Muscle of arm (tissue), 12 donors: ENCODE results near the gene RSPH9. TPM values are rescaled to one million over a fixed set of nuclear protein-coding genes. Genes with fewer than 3 reads are reported as not detected.
"Not testable (repeated sequence)": the region's sequence is repeated elsewhere in the genome, so short reads cannot be mapped to it uniquely, and the experiment has no call there.

Experiments used
- DNase-seq: peaks from one replicate; pipeline ENCODE4 v3.0.0-alpha.2; 2013
- polyA plus RNA-seq, 12 donors: library from polyadenylated mRNA; unstranded; fragments of 120-200 nt; gene quantifications; one replicate each; pipeline ENCODE4 v1.2.1, GENCODE V29; 2013; ENCODE audit not compliant: insufficient read length in 12 of 12

Gene RSPH9
- polyA plus RNA-seq, 12 donors, result 0.33 to 1.2 (median 0.72) TPM; not detected in 2

DNA sequence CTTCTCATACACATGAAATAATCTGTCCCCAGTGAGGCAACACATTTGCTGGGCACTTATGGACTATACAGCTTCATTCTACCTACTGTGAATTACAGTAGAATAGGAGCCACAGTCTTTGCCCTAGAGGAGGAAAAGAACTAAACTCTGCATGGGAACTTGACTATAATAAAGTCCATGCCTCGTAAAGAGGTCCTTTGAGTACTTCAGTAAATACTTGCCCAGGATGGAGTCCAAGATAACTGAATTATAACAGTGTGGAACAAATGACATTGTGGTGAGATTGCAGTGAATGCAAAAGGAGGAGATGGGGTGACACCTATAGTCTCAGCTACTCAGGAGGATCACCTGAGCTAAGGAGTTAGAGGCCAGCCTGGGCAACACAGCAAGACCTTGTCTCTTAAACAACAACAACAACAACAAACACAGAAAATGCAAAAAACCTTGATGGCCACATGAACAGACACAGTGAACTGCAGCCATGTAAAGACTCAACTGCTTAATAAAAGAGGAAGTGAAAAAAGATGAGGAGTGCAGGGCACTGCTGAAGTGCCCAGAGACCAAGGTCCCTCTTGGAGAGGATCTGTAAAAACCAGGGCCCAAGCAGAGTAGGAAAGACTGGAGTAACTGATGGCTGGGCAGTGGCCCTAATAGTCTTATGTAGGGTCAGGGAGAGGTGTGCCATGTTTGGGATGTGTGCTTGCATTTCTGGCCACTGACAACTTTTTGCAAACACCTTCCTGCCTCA, 39.0 kb downstream of the RSPH9 start:
- no peak for DNase-seq

DNA sequence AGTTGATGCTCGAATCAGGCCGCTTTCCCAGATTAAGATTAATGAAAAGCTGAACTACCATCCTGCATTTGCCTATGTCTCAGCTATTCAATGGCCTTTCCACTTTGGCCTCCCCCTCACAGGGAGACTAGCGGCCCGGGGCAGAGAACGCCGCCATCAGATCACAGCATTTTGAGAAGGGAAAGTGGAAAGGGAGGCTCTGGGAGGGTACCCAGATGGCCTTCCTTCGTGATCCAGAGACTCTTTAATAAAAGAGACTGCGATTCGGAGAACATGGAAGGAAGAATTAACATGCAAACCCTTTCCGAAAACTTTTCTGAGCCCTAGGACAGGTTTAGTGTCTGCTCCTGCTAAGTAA, 42.2 kb downstream of the RSPH9 start:
- no peak for DNase-seq

DNA sequence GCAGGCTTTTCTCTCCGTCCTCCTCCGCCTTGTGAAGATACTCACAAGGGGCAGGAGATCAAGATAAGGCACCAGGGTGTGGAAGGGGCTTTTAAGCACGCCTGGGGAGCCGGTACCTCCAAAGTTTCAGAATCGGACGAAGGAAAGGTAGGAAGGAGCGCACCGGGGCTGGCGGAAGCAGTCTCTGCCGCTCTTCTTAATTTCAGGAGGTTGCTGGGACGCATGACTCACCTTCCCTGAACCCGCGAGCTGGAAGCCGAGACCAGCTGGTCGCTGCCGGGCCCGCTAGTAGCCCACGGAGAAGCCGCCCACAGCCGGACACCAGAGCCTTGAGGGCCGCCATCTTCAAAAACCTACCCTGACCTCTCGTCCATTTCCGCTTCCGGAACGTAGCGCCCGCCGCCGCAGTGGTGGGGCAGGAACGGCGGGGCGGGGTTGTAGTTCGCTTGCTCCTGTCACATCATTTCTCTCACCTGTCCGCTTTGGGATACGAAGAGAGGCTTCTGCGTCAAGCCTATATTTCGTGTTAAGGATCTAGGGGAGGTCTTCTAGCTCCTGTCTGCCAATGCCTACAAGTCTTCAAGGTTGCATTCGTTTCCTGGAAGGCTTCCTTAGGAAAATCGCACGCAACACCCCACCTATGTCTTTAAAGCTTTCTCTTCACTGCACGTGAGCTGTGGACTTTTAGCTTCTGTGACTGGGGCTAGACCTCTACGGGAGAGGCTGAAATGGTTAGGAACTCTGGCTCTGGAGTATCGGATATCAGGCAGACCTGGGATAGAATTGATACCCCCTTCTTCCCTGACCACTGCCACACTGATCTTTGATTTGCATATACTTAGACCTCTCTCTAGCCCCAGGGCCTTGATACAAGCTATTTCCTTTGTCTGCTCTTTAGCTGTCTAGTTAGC, 42.9 kb downstream of the RSPH9 start, which contains the start of gene MRPS18A:
Gene MRPS18A, minus strand, starts transcription at position 355 of the 911 bp plus-strand sequence. Its CDS starts 12 bp downstream, at position 343.
- peak; percentile 77 for DNase-seq

DNA sequence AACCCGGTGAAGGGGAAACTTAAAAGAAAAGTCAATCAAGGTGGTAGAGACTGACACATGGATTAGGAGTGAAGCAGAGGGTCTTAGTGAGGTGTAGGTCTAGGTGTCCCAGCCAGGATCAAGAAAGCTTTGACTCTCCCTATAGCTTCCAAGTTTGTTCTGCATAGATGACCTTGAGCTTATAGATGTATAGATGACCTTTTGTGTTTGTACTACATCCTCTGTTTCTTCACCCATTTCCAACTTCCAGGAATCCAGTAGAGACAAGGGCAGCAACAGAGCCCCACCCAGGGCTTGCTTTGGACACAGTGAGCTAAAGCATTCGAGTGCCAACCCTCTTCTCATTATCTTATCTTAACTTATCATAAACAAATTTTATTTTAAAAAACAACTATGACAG, 44.6 kb downstream of the RSPH9 start:
- no peak for DNase-seq

DNA sequence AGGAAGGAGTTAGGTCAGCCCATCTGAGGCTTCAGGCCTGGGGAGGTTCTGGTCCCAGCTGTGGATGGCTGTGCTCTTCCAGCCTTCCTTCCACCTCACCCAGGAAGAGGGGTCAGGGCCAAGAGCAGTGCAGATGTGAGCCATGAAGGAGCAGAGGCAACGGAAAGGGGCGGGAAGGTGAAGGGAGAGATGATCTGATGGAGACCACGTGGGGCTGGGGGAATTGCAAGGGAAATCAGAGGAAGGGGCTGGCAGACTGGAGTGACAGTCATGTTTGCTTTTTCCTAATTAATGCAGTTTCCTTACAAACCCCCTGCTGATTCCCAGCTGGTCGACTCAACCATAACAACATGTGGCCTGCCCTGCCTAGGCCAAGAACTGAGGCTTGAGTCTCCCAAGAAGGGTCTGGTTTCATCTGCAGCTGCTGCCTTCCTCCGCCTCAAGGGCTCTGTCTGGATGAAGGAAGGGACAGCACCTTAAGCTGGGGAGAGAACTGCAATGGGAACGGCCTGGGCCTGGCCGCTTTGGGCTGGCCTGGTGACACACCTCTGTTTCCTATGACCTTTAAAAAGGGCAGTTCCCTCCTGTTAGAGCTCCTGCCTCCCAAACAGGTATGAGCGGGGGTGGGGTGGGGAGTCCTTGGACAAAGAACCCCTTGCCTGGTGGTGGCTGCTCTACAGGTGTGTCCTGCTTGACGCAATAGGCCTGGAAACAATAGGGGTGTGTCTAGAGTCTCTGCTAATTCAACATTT, 50.6 kb downstream of the RSPH9 start:
- no peak for DNase-seq

DNA sequence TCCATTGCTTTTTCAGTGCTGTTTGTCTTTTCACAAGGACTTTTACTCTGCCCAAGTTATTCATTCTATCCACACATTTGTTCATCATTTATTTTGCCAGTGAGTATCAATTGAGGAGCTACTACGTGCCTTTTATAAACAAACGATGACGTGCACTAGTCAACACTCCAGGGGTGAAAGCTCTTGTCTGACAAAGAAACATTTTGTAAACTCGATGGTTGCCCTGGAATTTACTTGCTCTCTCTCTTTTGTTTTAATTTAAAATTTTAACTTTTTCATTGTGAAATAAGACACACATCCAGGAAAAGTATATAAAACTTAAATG, 51.1 kb downstream of the RSPH9 start:
- DNase-seq, result no peak

DNA sequence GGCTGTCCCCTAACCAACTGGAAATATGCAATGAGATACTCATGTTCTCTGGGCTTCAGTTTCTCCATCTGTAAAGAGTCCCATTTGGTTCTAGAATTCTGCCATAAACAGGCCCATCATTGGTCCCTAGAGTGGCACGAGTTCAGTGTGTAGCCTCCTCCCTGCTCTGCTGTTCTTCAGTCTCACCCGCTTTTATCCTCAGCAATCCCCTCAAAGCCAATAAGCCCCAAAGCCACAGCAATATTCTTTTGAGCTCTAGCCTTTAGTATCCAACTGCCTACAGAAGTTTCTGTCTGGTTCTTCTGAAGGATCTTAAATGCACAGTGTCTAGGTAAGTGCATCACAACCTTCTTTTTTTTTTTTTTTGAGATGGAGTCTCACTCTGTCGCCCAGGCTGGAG, 52.6 kb downstream of the RSPH9 start:
- DNase-seq, result no peak

DNA sequence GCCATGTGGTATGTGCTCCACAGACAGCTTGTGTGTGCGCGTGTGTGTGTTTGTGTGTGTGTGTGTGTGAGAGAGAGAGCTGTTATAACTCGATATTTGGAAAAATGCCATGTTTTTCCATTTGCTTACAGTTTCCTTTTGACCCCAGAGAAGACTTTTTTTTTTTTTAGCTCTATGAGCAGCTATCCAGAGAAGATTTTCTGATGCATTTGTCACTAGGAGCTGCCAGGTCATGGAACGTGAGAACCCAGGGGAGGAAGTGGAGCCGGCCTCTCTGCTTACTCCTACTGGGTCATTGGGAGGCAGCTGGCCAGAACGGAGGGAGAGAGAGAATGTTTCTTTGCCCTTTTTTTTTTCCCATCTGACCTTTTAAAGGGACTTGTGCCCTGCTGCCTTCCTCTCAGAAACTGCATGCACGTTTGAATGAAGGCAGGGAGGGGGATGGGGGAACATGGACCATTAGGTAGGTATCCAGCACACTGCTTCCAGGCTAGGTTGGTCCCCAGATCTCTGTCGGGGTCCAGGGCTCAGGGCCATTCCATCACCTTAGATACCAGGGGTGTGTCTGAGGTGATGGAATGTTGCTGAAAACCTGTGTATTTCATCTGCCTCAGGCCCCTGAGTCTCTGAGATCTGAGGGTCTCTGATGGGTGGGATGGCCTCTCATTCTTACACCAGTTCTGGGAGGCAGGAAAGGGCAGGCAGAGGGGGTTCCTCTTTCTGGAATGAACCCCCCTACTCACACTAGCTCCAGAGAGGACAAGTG, 53.9 kb downstream of the RSPH9 start:
- DNase-seq, result no peak

DNA sequence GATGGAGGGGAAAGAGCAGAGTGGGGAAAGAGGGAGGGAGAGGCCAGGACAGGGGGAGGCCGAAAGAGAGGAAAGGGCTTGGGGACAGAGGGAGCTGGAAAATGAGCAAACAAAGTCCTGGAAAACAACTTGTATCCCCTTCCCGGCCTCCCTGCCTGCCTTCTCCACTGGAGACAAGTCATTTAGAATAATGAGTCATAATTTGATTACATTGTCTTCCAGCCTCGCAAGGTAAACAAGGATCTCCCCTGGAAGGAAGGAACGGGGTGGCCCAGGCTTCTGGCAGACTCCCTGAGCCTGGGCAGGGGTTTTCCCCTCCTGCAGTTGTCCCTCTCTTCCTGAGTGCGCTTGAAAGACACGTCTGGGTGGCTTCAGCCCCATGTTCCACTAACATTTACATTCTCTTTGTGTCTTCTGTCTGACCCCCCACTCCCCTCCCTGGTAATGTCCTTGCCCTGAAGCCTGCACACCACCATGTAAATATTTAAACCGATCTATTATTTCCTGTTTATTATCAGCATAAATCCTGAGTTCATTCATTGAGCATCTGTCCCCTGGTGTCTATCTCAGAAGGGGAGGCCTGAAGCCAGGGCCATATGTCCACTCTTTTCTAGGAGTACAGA, 54.8 kb downstream of the RSPH9 start:
- no peak for DNase-seq

DNA sequence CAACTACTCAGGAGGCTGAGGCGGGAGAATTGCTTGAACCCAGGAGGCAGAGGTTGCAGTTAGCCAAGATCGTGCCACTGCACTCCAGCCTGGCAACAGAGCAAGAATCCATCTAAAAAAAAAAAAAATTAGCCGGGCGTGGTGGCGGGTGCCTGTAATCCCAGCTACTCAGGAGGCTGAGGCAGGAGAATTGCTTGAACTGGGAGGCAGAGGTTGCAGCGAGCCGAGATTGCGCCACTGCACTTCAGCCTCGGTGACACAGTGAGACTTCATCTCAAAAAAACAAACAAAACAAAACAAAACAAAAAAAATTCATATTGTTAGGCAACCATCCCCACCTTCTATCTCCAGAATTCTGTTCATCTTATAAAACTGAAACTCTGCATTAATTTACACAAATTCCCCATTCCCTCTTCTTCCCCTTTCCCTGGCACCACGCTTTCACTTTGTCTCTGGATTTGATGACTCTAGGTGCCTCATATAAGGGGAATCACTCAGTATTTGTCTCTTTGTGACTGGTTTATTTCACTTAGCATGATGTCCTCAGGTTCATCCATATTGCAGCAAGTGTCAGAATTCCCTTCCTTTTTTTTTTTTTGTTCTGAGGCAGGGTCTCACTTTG, 56.2 kb downstream of the RSPH9 start:
- not testable (repeated sequence) for DNase-seq

DNA sequence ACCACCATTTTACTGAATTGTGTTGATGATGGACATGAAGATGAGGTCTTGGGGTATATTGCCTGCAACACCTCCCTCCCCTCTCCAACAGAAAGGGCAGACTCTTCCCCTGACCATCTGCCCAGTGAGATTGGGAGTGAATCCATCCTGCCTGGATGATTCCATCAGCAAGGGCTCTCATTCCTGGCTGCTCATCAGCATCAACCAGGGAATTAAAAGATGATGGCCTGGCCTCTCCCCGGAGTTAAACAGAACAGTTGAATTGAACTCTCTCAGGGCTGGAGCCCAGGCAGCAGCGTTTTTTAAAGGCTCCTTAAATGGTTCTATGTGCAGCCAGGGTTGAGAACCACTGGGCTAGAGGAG, 57.3 kb downstream of the RSPH9 start:
- DNase-seq, result no peak

DNA sequence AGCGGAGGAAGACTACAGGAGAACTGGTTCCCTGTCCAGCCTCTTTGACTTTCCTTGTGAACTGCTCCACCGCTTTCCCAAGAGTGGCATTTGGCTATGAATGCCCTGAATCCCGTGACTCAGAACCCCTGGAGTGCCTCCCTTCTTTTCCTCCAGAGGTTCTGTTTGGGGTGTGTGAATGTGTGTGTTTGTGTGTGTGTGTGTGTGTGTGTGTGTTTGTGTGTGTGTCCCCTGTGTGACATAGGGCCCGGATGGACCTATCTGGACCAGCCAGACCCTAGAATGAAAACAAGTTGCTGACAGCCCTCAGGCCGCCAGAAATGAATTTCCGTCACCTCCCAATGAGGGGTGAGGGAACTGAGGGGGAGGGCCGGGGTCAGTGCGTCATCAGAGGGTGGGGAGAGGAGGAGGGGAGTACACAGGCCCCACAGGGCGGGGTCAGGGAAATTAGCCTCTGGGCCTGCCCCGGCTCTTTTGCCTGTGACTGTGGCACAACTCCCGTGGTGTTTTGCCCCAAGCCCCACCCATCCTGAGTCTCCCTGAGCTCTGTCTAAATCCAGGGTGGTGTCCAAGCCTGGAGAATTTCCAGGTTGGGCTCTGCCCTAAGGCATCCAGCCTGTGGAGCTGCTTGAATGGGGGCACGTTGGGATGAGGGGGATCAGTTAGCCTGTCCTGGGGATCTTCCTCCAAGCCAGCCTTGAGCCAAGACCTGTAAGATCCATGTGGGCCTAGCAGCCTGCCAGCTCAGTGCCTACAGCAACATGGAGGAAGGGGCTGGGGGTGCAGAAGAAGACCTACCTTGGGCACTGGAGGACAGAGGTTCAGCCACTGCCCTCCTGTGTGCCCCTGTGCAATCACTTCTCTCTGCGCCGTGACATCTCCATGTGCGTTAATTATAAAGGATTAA, 58.0 kb downstream of the RSPH9 start:
- peak; percentile 73 for DNase-seq

DNA sequence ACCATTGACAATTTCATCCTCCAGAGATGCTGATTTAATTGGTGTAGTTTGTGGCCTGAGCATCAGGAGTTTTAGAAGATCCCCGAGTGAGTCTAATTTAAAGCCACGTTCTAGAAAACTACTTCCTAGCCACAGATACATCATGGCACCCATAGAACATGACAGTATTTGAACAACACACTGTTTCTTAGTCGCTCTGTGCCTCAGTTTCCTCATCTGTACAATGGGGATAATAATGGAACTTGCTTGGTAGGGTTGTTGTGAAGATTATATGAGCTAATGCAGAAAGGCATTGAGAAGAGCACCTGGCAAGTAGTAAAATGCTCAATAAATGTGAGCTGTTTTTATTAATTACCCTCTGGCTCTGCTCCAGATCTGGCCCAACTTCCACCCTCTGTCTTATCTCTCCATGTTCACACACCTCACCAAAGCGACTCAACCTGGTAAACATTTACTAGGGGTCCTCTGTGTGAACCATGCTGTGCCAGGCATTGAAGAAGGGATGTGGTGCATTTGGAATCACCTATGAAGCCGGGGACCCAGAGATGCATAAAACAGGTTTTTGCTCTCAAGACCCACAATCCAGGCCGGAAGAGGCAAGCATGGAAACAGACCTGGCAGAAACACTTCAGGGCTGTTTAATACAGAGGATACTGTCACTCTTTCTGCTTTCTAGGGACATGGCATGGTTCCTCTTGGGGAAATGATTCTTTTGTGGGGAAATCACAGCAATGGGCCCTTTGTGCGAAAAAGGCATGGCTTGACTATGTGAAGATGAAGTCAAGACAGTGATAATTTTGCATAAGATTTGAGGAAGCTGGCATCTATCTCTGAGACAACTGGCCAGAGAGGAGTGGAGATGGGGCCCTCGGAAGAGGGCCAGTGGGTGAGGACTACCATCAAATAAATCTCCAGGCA, 58.9 kb downstream of the RSPH9 start:
- DNase-seq, result no peak

DNA sequence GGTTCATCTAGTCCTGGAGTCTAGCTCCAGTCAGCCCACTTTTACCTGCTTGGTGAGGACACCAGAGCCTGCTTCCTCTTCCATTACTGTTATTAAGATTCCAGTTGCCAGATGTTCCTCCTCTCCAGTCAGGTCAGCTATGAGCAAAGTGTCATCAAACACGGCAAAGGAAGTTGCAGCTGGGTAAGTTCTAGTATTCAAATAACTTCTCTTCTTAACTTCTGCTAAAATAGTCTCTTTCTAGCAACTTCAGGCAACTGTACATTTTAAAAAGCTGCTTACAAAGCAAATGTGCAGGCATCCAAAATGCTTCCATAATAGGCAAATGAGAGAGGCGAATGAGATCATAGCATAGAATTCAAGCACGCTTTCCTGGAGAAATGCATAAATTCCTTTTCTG, 61.2 kb downstream of the RSPH9 start:
- DNase-seq, result no peak

DNA sequence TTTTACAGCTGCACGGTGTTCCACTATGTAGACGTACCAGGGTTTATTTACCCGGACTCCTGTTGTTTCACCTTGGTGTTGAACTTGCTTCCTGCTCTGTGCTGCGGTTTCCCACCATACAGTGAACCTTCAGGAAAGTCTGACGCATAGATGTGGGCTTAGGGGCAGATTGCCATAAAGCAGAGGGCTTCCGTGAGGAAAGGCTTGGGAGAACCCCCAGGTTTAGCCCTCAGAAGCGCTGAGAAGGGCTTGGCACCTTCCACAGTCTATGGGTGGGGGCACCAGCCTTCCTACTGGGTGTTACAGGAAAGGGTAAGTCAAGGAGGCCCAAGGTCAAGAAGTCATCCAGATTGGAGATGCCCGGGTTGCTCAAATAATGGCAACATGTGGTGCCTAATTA, 62.0 kb downstream of the RSPH9 start:
- no peak for DNase-seq

DNA sequence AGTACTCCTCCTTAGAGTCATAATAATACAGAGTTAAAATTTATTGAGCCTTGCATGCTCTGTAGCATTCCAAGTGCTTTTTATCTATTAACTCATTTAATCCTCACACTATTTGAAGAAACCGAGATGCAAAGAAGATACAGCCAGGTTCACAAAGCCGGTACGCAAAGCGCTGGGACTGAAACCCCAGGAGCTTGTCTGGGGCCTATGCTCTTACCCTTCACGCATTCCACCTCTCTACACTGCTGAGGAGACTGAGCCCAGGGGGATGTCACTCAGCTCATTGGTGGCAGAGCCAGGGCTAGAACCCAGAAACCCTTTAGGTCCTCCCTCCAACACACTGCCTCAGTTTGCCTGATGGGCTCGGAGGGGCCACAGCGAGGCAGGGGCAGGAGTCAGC, 62.4 kb downstream of the RSPH9 start:
- no peak for DNase-seq

DNA sequence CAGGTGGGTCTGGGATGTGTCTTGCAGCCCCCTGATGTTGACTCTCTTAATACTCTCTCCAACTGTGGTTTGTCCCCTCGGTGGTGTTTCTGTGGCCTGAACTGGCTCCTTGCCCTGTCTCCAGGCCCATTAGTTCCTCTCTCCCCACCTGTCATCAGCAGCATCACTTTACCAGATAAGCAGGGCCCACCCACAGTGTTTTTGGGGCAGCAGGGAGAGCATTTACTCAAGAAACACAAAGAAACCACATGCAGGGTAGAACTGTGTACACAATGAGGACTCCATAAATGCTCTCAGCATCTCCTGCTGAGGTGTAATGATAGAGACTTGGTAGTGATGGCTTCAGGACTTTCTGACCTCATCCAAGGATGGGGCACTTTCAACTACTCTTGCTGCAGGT, 62.9 kb downstream of the RSPH9 start:
- no peak for DNase-seq

DNA sequence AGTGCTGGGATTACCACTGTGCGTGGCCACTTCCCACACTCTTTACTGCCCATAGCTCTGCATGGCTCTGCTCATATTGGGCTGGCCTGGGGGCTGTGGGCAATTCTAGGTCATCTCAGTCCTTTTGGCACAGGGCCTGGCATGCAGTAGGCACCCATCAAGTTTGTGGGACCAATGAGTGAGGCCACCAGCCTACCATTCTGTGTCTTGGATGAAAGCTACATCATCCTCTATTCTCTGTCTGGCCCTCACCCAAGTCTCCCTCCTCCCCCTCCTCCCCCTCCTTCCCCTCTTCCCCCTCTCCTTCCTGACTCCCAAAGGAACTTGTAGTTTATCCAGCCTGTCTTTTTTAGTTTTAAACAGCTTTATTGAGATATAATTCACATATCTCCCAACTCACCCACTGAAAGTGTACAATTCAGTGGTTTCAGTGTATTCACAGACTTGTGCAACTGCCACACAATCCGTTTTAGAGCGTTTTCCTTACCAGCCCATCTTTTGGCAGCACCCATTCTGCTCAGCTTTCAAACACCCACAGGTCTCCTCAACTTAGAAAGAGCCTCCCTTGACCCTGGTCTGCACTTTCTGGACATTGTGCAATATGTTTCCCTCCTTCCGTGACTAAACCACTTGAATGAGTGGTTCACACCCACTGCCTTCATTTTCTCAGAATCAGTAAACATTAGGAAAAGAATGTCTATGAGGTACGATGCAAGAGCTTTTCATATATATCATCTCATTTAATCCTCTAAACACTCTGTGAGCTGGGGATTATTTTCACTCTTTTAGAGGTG, 64.2 kb downstream of the RSPH9 start:
- DNase-seq, result no peak
